Hepatocyte (in vitro differentiated cells): ENCODE data around the gene AAK1.

Experiments used
- EZH2 ChIP-seq: fragments of 200-600 bp; sonication (generic); IDR thresholded peaks from 2 replicates; pipeline ENCODE4 v1.6.1; 2016; ENCODE audit warnings: antibody characterized with exemption, mild to moderate bottlenecking, borderline replicate concordance
- TF ChIP-seq, protein P1 (sequence below): fragments of 200-600 bp; sonication (generic); IDR thresholded peaks from 2 replicates; pipeline ENCODE4 v1.5.1; 2016; ENCODE audit warnings: antibody characterized with exemption, mild to moderate bottlenecking; ENCODE audit not compliant: poor library complexity

DNA sequence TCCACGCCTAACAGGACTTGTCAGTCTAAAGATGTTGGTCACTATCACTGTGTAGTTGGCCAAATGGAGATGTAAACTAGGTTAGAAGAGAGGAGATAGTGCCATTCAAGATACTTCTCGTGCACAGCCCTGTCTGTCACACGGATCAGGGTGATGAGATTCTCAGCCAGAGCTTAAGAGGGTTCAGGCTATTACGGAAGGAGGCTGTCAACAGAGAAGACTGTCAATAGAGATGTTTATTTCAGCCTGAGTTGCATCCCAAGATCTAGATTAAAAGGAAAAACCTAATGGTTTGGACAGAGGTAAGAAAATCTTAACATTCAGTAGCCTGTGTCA lies 83.4 kb downstream of the AAK1 start:
- TF ChIP-seq, protein P1, sequence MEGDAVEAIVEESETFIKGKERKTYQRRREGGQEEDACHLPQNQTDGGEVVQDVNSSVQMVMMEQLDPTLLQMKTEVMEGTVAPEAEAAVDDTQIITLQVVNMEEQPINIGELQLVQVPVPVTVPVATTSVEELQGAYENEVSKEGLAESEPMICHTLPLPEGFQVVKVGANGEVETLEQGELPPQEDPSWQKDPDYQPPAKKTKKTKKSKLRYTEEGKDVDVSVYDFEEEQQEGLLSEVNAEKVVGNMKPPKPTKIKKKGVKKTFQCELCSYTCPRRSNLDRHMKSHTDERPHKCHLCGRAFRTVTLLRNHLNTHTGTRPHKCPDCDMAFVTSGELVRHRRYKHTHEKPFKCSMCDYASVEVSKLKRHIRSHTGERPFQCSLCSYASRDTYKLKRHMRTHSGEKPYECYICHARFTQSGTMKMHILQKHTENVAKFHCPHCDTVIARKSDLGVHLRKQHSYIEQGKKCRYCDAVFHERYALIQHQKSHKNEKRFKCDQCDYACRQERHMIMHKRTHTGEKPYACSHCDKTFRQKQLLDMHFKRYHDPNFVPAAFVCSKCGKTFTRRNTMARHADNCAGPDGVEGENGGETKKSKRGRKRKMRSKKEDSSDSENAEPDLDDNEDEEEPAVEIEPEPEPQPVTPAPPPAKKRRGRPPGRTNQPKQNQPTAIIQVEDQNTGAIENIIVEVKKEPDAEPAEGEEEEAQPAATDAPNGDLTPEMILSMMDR: no peak
- TF ChIP-seq EZH2: no peak
